ENCODE measurements around the gene PADI2. TPM values are rescaled to one million over a fixed set of nuclear protein-coding genes. Genes with fewer than 3 reads are reported as not detected.

Gene PADI2
- polyA plus RNA-seq, 1 donor (not counting 4 experiments of a cell fraction or from before 2014, with no cell fraction given) = 0.13 TPM

DNA sequence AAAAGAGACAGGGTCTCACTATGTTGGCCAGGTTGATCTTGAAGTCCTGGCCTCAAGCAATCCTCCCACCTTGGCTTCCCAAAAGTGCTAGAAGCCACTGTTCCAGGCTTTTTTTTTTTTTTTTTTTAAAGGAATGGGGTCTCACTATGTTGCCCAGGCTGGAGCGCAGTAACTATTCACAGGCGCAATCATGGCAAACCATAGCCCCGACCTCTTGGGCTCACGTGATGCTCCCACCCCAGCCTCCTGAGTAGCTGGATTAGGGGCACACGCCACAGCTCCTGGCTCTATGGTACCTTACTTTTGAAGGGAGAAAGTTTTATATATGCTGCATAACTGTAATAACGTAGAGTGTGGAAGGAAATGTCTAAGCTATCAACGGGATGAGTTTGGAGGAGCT, 101.8 kb downstream of the PADI2 start:
- H3K79me2 ChIP-seq (ENCODE audit: control insufficient read depth, insufficient read depth, low read length) = no peaks in the 10 kb centered on the region

More for the DNA sequence above, 101.8 kb downstream of the PADI2 start:
- no peak overlapping the region for H3K27ac ChIP-seq (ENCODE audit: control insufficient read depth, insufficient read depth, low read length)
- FAIRE-seq (no peak), DNase-seq (ENCODE audit: low read depth, low spot score) (no peak)
- TF ChIP-seq EZH2 (IDR thresholded peaks at IDR 0.05; ENCODE audit: low read length) = no peak
- TF ChIP-seq, protein P1, sequence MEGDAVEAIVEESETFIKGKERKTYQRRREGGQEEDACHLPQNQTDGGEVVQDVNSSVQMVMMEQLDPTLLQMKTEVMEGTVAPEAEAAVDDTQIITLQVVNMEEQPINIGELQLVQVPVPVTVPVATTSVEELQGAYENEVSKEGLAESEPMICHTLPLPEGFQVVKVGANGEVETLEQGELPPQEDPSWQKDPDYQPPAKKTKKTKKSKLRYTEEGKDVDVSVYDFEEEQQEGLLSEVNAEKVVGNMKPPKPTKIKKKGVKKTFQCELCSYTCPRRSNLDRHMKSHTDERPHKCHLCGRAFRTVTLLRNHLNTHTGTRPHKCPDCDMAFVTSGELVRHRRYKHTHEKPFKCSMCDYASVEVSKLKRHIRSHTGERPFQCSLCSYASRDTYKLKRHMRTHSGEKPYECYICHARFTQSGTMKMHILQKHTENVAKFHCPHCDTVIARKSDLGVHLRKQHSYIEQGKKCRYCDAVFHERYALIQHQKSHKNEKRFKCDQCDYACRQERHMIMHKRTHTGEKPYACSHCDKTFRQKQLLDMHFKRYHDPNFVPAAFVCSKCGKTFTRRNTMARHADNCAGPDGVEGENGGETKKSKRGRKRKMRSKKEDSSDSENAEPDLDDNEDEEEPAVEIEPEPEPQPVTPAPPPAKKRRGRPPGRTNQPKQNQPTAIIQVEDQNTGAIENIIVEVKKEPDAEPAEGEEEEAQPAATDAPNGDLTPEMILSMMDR (optimal IDR thresholded peaks at IDR 0.05 in 1 of 3, IDR thresholded peaks at IDR 0.05 in 1 of 3, conservative IDR thresholded peaks at IDR 0.05 in 1 of 3; ENCODE audit: extremely low read depth in 1 of 3, insufficient read depth in 2 of 3, low read length in 3 of 3) = no peak
- H3K9me1 ChIP-seq (ENCODE audit: control insufficient read depth, extremely low read depth, insufficient read depth, low read length) = peaks cover 2% of the 10 kb centered on the region
- no peaks in the 10 kb centered on the region for H3K9me3 ChIP-seq (ENCODE audit: control insufficient read depth, low read depth, low read length)
- no peak overlapping the region for H3K9ac ChIP-seq (ENCODE audit: control insufficient read depth, extremely low read depth, insufficient read depth, low read length)
- H3K4me1 ChIP-seq (ENCODE audit: control insufficient read depth, extremely low read depth, insufficient read depth, low read length) = peaks cover 17% of the 10 kb centered on the region
- no peaks in the 10 kb centered on the region for H4K20me1 ChIP-seq (ENCODE audit: control insufficient read depth, extremely low read depth, insufficient read depth, low read length)
- no peaks in the 10 kb centered on the region for H3K27me3 ChIP-seq (ENCODE audit: control insufficient read depth, extremely low read depth, insufficient read depth, low read length)
- peaks cover 19 to 28% of the 10 kb centered on the region in 2 experiments for H3K36me3 ChIP-seq (ENCODE audit: control insufficient read depth in 2 of 2, extremely low read depth in 1 of 2, insufficient read depth in 2 of 2, low read length in 2 of 2)
- H3K4me2 ChIP-seq (ENCODE audit: control insufficient read depth, extremely low read depth, insufficient read depth, low read depth, low read length) = no peak overlapping the region
- H3K4me3 ChIP-seq (ENCODE audit: control insufficient read depth in 2 of 3, extremely low read depth in 1 of 3, insufficient read depth in 2 of 3, low read depth in 1 of 3, low read length in 3 of 3) = no peak overlapping the region
- H2AFZ ChIP-seq (ENCODE audit: control insufficient read depth, low read length) = no peak overlapping the region
- dilution Hi-C loops (cut with MboI; ENCODE audit: extremely low pct_ligation_motif_present, low sequenced_read_pairs) = no loop called here

Other genes with a start within 250 kb of the PADI2 start
- 66.0 to 67.0 TPM in 2 of 3 replicates, not detected in the other for gene RNU1-2, start 223.5 kb downstream of the PADI2 start, polyA plus RNA-seq
- 5.4 to 11.0 TPM (median 8.2 TPM) in 3 replicates for gene CROCC, start 197.5 kb downstream of the PADI2 start, polyA plus RNA-seq
- gene MFAP2, start 138.8 kb downstream of the PADI2 start, polyA plus RNA-seq = 34.6 to 75.1 TPM (median 69.6 TPM) in 3 replicates
- 19.7 to 56.4 TPM (median 36.3 TPM) in 3 replicates for gene ATP13A2, start 107.5 kb downstream of the PADI2 start, polyA plus RNA-seq
- 149 to 228 TPM (median 162 TPM) in 3 replicates for gene SDHB, start 65.4 kb downstream of the PADI2 start, polyA plus RNA-seq
- gene PADI1, start 85.7 kb upstream of the PADI2 start, polyA plus RNA-seq = 0.96 to 2.1 TPM (median 1.0 TPM) in 3 replicates
- gene PADI3, start 129.6 kb upstream of the PADI2 start, polyA plus RNA-seq = 4.2 to 6.1 TPM (median 5.2 TPM) in 3 replicates
- 0.03 to 0.32 TPM (median 0.05 TPM) in 3 replicates for gene PADI4, start 188.7 kb upstream of the PADI2 start, polyA plus RNA-seq